ENCODE data around the gene RELL1.
"Not testable (repeated sequence)": the region's sequence is repeated elsewhere in the genome, so short reads cannot be mapped to it uniquely, and the experiment has no call there.

Gene RELL1

GRCh38 chr4:37693030-37693429 is 6.9 kb upstream of the RELL1 start:
- DNase-seq = no peak

- DNase-seq = no peak
Observed at GRCh38 chr4:37690976-37691375, 4.8 kb upstream of the RELL1 start.

GRCh38 chr4:37689353-37690095 is 3.3 kb upstream of the RELL1 start:
- peak; percentile 59 to 61 for DNase-seq

GRCh38 chr4:37687681-37688080 is 1.5 kb upstream of the RELL1 start:
- no peak for DNase-seq

GRCh38 chr4:37687194-37687562 is 1.0 kb upstream of the RELL1 start:
- DNase-seq = peak in 1 of 2 donors; percentile 14

GRCh38 chr4:37685823-37686372 is 278 bp downstream of the RELL1 start:
- DNase-seq = peak; percentile 15 to 38

GRCh38 chr4:37685161-37685822 is 884 bp downstream of the RELL1 start:
- peak; percentile 47 to 48 for DNase-seq

GRCh38 chr4:37684154-37684553 is 2.0 kb downstream of the RELL1 start:
- peak in 1 of 2 donors; percentile 21 for DNase-seq

GRCh38 chr4:37682701-37683401 is 3.3 kb downstream of the RELL1 start:
- peak; percentile 13 to 41 for DNase-seq

- no peak for DNase-seq
Observed at GRCh38 chr4:37680089-37680488, 6.1 kb downstream of the RELL1 start.

- DNase-seq = no peak
Observed at GRCh38 chr4:37679301-37679700, 6.9 kb downstream of the RELL1 start.

GRCh38 chr4:37678624-37679023 is 7.6 kb downstream of the RELL1 start:
- no peak for DNase-seq

- DNase-seq = no peak
Observed at GRCh38 chr4:37675587-37676290, 10.4 kb downstream of the RELL1 start.

GRCh38 chr4:37674439-37674838 is 11.7 kb downstream of the RELL1 start:
- DNase-seq = peak in 1 of 2 donors; percentile 35

GRCh38 chr4:37673538-37674192 is 12.5 kb downstream of the RELL1 start:
- DNase-seq = peak in 1 of 2 donors; percentile 38

GRCh38 chr4:37671072-37671471 is 15.1 kb downstream of the RELL1 start:
- DNase-seq = no peak

GRCh38 chr4:37670249-37670648 is 15.9 kb downstream of the RELL1 start:
- DNase-seq = no peak

GRCh38 chr4:37669124-37669523 is 17.1 kb downstream of the RELL1 start:
- not testable (repeated sequence) for DNase-seq

- DNase-seq = no peak
Observed at GRCh38 chr4:37667197-37668100, 18.7 kb downstream of the RELL1 start.

- DNase-seq = peak; percentile 61 to 80
Observed at GRCh38 chr4:37666625-37667071, 19.5 kb downstream of the RELL1 start.
